ENCODE measurements around the gene ZNF710. TPM values are rescaled to one million over a fixed set of nuclear protein-coding genes. Genes with fewer than 3 reads are reported as not detected.
A peak's percentile ranks its signal among the peaks of the same experiment; 100 is the strongest.

The ZNF710 gene
- total and polyA plus RNA-seq, 3 donors from 2014 or later: 5.7 to 9.4 (median 7.8) TPM

GRCh38 chr15:90062973-90063769, 62.0 kb downstream of the ZNF710 start:
- no peaks in the 10 kb centered on the region for H3K27me3 ChIP-seq
- TF ChIP-seq, protein P1, sequence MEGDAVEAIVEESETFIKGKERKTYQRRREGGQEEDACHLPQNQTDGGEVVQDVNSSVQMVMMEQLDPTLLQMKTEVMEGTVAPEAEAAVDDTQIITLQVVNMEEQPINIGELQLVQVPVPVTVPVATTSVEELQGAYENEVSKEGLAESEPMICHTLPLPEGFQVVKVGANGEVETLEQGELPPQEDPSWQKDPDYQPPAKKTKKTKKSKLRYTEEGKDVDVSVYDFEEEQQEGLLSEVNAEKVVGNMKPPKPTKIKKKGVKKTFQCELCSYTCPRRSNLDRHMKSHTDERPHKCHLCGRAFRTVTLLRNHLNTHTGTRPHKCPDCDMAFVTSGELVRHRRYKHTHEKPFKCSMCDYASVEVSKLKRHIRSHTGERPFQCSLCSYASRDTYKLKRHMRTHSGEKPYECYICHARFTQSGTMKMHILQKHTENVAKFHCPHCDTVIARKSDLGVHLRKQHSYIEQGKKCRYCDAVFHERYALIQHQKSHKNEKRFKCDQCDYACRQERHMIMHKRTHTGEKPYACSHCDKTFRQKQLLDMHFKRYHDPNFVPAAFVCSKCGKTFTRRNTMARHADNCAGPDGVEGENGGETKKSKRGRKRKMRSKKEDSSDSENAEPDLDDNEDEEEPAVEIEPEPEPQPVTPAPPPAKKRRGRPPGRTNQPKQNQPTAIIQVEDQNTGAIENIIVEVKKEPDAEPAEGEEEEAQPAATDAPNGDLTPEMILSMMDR (IDR thresholded peaks at IDR 0.05): no peak
- TF ChIP-seq POLR2A (IDR thresholded peaks at IDR 0.05): no peak
- H3K36me3 ChIP-seq (ENCODE audit: low read depth, missing control alignments): no peaks in the 10 kb centered on the region
- intact Hi-C loops (cut with DNase I; ENCODE audit: low total_unique reads): no loop called here
- H3K4me1 ChIP-seq: peaks cover 19% of the 10 kb centered on the region
- 74 to 79% methylated on average over 20 of the region's 20 CpGs for WGBS, 2 donors
- peak; percentile 27 for DNase-seq
- no peaks in the 10 kb centered on the region for H3K9me3 ChIP-seq
- H3K27ac ChIP-seq: no peak overlapping the region
- H3K4me3 ChIP-seq: no peak overlapping the region

DNA sequence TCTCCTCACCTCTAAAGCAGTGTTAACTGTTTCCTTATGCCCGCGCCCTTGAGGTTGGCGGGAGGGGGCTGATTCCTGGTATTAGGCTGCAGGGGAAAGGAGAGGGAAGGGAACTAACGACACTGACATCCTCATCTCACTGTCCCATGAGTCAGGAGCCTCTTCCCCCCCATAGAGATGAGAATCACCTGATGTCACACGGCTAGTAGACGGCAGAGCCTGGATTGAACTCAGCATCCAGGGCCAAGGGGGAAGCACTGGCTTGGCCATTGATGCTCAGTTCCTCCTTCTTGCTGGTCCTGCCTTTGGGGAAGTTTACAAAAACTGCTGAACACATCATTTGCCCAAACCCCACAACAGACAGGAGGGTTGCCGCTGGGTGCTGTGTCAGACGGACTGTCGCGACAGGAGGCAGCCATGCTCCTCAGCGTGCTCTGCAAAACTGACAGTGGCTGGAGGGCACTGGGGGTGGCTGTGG, 62.7 kb downstream of the ZNF710 start:
- no peak for TF ChIP-seq POLR2A (IDR thresholded peaks at IDR 0.05)
- peak; percentile 37 for DNase-seq
- 76 to 81% methylated on average over 6 to 11 of the region's 11 CpGs for WGBS, 2 donors
- intact Hi-C loops (cut with DNase I; ENCODE audit: low total_unique reads): no loop called here
- H3K36me3 ChIP-seq (ENCODE audit: low read depth, missing control alignments): no peaks in the 10 kb centered on the region
- H3K27me3 ChIP-seq: no peaks in the 10 kb centered on the region
- H3K4me1 ChIP-seq: peaks cover 19% of the 10 kb centered on the region
- H3K27ac ChIP-seq: no peak overlapping the region
- no peaks in the 10 kb centered on the region for H3K9me3 ChIP-seq
- no peak overlapping the region for H3K4me3 ChIP-seq

GRCh38 chr15:90064911-90065681, 64.0 kb downstream of the ZNF710 start:
- peaks cover 19% of the 10 kb centered on the region for H3K4me1 ChIP-seq
- H3K36me3 ChIP-seq (ENCODE audit: low read depth, missing control alignments): no peaks in the 10 kb centered on the region
- TF ChIP-seq POLR2A (IDR thresholded peaks at IDR 0.05): no peak
- TF ChIP-seq, protein P1 (IDR thresholded peaks at IDR 0.05): no peak
- DNase-seq: peak; percentile 29
- WGBS, 2 donors: 71% methylated on average over 23 to 30 of the region's 30 CpGs
- no peaks in the 10 kb centered on the region for H3K27me3 ChIP-seq
- no peak overlapping the region for H3K4me3 ChIP-seq
- peak overlapping the region in 1 of 2 donors; percentile 35 for H3K27ac ChIP-seq
- no peaks in the 10 kb centered on the region for H3K9me3 ChIP-seq
- intact Hi-C loops (cut with DNase I; ENCODE audit: low total_unique reads): no loop called here

DNA sequence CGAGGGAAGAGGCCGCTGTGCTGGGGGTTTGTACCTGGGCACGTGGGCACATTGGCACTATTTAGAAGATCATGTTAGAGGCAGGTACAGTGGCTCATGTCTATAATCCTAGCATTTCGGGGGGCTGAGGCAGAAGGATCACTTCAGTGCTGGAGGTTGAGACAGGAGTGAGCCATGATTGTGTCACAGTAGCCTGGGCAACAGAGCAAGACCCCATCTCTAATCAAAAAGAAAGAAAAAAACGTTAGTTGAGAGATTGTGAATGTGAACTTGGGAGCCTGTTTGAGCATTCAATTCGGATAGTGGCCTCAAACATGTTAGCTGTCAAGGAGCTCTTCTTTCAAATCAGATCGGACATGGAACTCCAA, 64.5 kb downstream of the ZNF710 start:
- DNase-seq: no peak
- no peak overlapping the region for H3K4me3 ChIP-seq
- no peaks in the 10 kb centered on the region for H3K9me3 ChIP-seq
- intact Hi-C loops (cut with DNase I; ENCODE audit: low total_unique reads): no loop called here
- no peaks in the 10 kb centered on the region for H3K36me3 ChIP-seq (ENCODE audit: low read depth, missing control alignments)
- H3K4me1 ChIP-seq: peaks cover 19% of the 10 kb centered on the region
- TF ChIP-seq POLR2A (IDR thresholded peaks at IDR 0.05): no peak
- TF ChIP-seq, protein P1 (IDR thresholded peaks at IDR 0.05): no peak
- WGBS, 2 donors: 88 to 91% methylated on average over 7 of the region's 7 CpGs
- H3K27ac ChIP-seq: peak overlapping the region in 1 of 2 donors; percentile 35
- H3K27me3 ChIP-seq: no peaks in the 10 kb centered on the region

GRCh38 chr15:90067181-90067952, 66.2 kb downstream of the ZNF710 start:
- Histone ChIP-seq H3K9me3 (no peaks in the 10 kb centered on the region), H3K36me3 (ENCODE audit: low read depth, missing control alignments) (no peaks in the 10 kb centered on the region), H3K4me1 (peaks cover 12% of the 10 kb centered on the region), H3K4me3 (no peak overlapping the region), H3K27ac (no peak overlapping the region), H3K27me3 (no peaks in the 10 kb centered on the region)
- no peak for DNase-seq
- TF ChIP-seq POLR2A (IDR thresholded peaks at IDR 0.05): no peak
- TF ChIP-seq, protein P1 (IDR thresholded peaks at IDR 0.05): no peak
- intact Hi-C loops (cut with DNase I; ENCODE audit: low total_unique reads): no loop called here
- WGBS, 2 donors: 91 to 93% methylated on average over 47 to 55 of the region's 55 CpGs

Measured in testis (tissue), 3 donors.